GM19328 (cell line): ENCODE measurements around the gene PSENEN.

Experiments used
- ATAC-seq: cut with Tn5 transposase; IDR thresholded peaks from one replicate; pipeline ENCODE4 v1.9.1; 2021; ENCODE audit warnings: mild to moderate bottlenecking, moderate library complexity; ENCODE audit not compliant: unreplicated experiment

PSENEN gene

GRCh38 chr19:35745328-35746086 lies at the start of gene PSENEN, which contains the start of gene U2AF1L4:
Gene PSENEN, plus strand, starts transcription at chr19:35745651. Its CDS starts 280 bp downstream, at chr19:35745931.
Gene U2AF1L4, minus strand, starts transcription at chr19:35745418. Its CDS starts 27 bp downstream, at chr19:35745391.
- peak; percentile 37 for ATAC-seq

DNA sequence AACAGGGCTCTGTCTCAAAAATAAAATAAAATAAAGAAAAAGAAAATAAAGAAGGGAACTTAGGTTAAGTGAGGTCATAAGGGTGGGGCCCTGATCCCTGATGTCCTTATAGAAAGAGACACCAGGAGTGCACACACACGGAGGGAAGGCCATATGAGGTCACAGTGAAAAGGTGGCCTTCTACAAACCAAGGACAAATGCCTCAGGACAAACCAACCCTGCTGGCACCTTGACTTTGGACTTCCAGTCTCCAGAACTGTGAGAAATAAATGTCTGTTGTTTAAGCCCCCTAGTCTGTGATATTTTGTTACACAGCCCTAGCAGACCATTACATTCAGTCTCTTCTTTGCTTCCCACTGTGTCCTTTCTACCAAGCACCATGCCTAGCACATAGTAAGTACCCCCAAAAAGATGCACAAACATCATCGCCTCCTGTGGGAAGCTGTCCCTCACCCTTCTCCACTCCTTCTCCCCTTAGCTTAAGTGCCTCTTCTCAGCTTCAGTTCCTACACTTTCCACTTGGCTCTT lies 49.5 kb upstream of the PSENEN start:
- ATAC-seq: no peak

DNA sequence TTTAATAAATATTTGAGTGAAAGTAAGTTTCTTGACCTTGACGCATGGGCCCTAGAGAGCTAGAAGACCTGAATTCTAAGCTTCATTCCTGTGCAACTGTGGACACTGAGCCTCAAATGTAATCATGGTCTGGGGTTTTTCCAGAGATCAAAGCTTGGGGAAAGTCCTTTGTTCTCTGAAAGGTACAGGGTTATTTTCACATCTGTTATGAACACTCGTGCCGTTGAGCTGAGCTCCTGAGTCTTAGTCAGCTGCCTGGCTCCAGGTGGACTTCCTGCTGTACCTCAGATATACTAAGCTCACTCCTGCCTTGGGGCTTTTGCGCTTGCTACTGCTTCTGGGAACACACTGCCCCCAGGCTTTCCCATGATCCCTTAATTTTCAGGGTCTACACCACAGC lies 48.6 kb upstream of the PSENEN start:
- no peak for ATAC-seq

- ATAC-seq: peak; percentile 94
Measured at GRCh38 chr19:35702223-35703012, 43.0 kb upstream of the PSENEN start.

DNA sequence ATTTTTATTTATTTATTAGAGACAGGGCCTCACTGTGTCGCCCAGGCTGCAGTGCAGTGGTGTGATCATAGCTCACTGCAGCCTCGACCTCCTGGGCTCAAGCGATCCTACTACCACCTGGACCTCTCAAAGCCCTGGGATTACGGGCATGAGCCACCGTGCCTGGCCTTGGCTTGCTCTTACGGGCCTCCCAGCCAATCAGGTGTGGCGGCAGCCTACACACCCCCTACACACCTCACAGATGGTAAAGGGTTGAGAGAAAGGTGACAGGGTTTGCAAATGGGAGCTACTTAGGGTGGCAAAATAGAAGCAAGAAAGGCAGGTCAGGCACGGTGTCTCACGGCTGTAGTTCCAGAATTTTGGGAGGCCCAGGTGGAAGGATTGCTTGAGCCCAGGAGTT lies 42.1 kb upstream of the PSENEN start:
- no peak for ATAC-seq

GRCh38 chr19:35704218-35704617 lies 41.2 kb upstream of the PSENEN start, which contains the start of gene ZBTB32:
Gene ZBTB32, plus strand, starts transcription at chr19:35704558. Its CDS starts 10,069 bp downstream, at chr19:35714627.
- no peak for ATAC-seq

- ATAC-seq: no peak
Measured at GRCh38 chr19:35708391-35708790, 37.1 kb upstream of the PSENEN start.

GRCh38 chr19:35710784-35711723 lies 34.4 kb upstream of the PSENEN start:
- no peak for ATAC-seq

DNA sequence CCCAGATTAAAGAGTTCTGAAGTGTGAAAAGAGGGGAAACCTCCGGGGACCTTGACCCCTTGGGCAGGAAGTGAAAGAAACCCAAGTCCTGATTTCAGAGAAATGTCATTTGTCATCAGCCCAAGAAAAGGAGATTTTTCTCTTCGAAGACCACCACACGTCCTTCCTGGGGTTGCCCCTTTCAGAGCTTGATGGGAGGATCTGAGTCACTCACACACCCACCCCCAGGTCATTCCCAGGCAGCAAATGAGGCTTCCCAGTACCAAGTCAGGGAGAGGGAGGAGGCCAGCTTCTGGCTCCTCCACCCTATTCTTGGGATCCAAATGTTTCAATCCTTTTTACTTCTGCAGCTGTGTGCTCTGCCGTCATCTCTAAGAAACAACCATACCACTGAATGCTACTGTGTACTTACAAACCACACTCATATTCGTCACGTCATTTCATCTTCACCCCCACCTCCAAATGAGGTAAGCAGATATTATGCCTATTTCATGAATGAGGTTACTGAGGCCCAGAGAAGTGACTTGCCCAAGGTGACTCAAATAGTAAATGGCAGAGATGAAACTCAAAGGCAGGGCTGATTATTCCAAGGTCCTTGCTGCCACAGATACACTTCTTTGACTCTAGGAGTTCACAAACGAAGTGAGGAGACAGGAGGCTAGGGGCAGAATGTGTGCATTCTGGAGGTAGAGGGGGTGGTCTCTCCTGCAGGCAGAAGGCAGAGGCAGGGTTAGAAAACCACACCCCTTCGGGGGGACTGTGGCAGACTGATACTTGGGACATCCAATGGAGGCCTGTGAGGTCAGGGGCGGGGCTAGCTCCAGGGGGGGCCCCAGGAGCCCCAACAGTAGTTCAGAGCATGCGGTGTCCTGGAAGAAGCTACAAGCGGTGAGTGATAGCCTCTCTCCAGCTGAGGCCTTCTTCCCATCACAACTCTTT lies 32.6 kb upstream of the PSENEN start:
- ATAC-seq: no peak

DNA sequence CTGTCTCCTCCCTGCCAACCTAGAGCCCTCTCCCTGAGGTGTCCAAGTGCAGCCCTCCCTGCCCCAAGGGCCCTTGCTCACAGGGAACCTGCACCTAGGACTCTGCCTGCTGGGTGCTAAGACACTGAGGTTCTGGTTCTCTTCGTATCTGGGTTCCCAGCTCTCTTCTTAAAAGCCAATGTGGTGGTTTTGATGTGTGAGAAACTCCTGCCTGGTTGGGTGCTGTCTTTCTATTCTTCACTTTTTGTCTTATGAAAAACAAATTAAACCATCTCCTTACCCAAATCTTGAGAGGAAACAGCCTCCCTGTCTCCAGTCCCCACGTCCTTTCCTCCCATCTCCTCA lies 32.0 kb upstream of the PSENEN start:
- ATAC-seq: no peak

DNA sequence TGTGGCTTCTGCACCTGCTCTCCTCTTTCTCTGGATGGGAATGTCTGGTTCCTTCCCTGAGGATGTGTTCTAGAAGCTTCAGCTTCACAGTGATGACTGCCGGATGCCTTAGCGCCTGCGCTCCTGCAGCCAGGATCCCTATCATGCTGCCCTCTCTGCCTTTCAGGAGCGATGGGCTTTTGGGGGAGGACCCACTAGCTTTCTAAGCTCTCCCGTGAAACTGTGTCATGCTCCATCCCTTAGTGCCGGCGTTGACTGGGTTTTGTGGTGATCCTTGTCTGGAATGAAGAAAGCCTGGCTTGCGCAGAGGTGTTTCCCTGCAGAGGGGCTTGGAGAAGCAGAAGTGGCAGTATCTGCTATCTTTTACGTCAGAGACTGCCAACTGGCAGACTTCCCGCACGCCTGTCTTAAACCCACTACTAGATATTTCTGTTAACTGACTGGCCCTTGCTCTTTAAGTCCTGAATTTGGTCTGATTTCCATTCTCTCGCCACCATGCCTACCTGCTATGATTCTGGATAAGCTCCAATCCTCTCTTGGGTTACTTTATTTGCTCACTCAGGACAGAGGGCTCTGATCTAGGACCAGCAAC lies 31.5 kb upstream of the PSENEN start:
- ATAC-seq: no peak

DNA sequence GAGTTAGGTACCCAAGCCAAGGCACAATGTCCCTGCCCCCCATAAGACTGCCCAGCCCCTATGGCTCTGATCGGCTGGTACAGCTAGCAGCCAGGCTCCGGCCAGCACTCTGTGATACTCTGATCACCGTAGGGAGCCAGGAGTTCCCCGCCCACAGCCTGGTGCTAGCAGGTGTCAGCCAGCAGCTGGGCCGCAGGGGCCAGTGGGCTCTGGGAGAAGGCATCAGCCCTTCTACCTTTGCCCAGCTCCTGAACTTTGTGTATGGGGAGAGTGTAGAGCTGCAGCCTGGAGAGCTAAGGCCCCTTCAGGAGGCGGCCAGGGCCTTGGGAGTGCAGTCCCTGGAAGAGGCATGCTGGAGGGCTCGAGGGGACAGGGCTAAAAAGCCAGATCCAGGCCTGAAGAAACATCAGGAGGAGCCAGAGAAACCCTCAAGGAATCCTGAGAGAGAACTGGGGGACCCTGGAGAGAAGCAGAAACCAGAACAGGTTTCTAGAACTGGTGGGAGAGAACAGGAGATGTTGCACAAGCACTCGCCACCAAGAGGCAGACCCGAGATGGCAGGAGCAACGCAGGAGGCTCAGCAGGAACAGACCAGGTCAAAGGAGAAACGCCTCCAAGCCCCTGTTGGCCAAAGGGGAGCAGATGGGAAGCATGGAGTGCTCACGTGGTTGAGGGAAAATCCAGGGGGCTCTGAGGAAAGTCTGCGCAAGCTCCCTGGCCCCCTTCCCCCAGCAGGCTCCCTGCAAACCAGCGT lies 30.7 kb upstream of the PSENEN start:
- ATAC-seq: no peak

- no peak for ATAC-seq
Measured at GRCh38 chr19:35715355-35715809, 30.1 kb upstream of the PSENEN start.

DNA sequence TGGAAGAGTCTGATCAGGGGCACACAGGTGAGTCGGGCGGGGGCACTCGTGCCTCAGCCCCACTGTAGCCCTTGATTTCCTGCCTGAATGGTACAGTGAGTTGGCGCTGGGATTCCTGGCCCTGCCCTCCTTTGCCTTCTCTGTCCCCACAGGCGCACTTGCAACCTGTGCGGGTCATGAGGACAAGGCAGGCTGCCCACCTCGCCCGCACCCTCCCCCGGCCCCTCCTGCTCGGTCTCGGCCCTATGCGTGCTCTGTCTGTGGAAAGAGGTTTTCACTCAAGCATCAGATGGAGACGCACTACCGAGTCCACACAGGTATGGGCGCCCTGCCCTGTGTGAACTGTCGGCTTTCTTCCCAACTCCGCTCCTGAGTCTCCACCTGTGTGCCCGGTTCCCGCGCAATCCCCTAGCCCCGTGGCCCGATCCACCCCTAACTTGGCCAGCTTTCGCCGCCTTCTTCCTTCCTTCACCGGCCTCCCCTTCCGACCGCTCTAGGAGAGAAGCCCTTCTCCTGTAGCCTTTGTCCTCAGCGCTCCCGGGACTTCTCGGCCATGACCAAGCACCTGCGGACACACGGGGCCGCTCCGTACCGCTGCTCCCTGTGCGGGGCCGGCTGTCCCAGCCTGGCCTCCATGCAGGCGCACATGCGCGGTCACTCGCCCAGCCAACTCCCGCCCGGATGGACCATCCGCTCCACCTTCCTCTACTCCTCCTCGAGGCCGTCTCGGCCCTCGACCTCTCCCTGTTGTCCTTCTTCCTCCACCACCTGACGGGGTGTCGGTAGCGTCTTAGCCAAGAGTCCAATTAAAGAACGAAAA lies 29.3 kb upstream of the PSENEN start:
- ATAC-seq: no peak

- ATAC-seq: peak; percentile 57
Measured at GRCh38 chr19:35716801-35717664, 28.4 kb upstream of the PSENEN start.

- no peak for ATAC-seq
Measured at GRCh38 chr19:35717665-35718344, 27.6 kb upstream of the PSENEN start, which contains the start of gene KMT2B. Gene KMT2B, plus strand, starts transcription at chr19:35718003. Its CDS starts 16 bp downstream, at chr19:35718019.
